WERI-Rb-1 (cell line): ENCODE measurements around the gene ZKSCAN1.

Experiments
- DNase-seq: peaks from one replicate; pipeline ENCODE4 v3.0.0-alpha.2; 2020
- H3K27ac ChIP-seq: fragments of 250-450 bp; sonication (Bioruptor Pico); 2 replicates; pipeline ENCODE4 v1.5.1; 2020; ENCODE audit warnings: mild to moderate bottlenecking, moderate library complexity
- H3K27me3 ChIP-seq: fragments of 250-450 bp; sonication (Bioruptor Pico); 2 replicates; pipeline ENCODE4 v1.5.1; 2021; ENCODE audit warnings: mild to moderate bottlenecking, low read depth, moderate library complexity; ENCODE audit not compliant: insufficient read depth, severe bottlenecking
- H3K36me3 ChIP-seq: fragments of 250-450 bp; sonication (Bioruptor Pico); 2 replicates; pipeline ENCODE4 v1.5.1; 2020; ENCODE audit warnings: mild to moderate bottlenecking, moderate library complexity
- H3K4me3 ChIP-seq: 2 replicates; pipeline ENCODE4 v1.5.1; 2011; ENCODE audit warnings: low read depth, mild to moderate bottlenecking, control low read depth, low read length
- H3K9me3 ChIP-seq: fragments of 250-450 bp; sonication (Bioruptor Pico); 2 replicates; pipeline ENCODE4 v1.5.1; 2021; ENCODE audit warnings: mild to moderate bottlenecking, moderate library complexity; ENCODE audit not compliant: severe bottlenecking
- CTCF ChIP-seq: IDR thresholded peaks from 2 replicates; pipeline ENCODE4 v1.5.1; 2011; ENCODE audit warnings: low read depth, mild to moderate bottlenecking, control low read depth, inconsistent platforms, low read length

Gene ZKSCAN1

GRCh38 chr7:100065452-100066186 is 50.2 kb downstream of the ZKSCAN1 start:
- Histone ChIP-seq H3K27me3 (no peaks in the 10 kb centered on the region), H3K36me3 (peaks cover 67% of the 10 kb centered on the region), H3K4me3 (no peak overlapping the region), H3K27ac (no peak overlapping the region), H3K9me3 (peaks cover 5% of the 10 kb centered on the region)
- DNase-seq = no peak
- TF ChIP-seq CTCF = no peak

- Histone ChIP-seq H3K27ac (no peak overlapping the region), H3K4me3 (no peak overlapping the region), H3K36me3 (peaks cover 70% of the 10 kb centered on the region), H3K27me3 (no peaks in the 10 kb centered on the region), H3K9me3 (peaks cover 18% of the 10 kb centered on the region)
- no peak for DNase-seq
- TF ChIP-seq CTCF = no peak
Measured at GRCh38 chr7:100066953-100067352, 51.6 kb downstream of the ZKSCAN1 start.

GRCh38 chr7:100069991-100070390 is 54.6 kb downstream of the ZKSCAN1 start:
- no peak for TF ChIP-seq CTCF
- Histone ChIP-seq H3K36me3 (peaks cover 89% of the 10 kb centered on the region), H3K27me3 (no peaks in the 10 kb centered on the region), H3K27ac (no peak overlapping the region), H3K9me3 (peaks cover 33% of the 10 kb centered on the region), H3K4me3 (no peak overlapping the region)
- no peak for DNase-seq

GRCh38 chr7:100071018-100071723 is 55.8 kb downstream of the ZKSCAN1 start:
- H3K36me3 ChIP-seq = peaks cover 90% of the 10 kb centered on the region
- H3K4me3 ChIP-seq = no peak overlapping the region
- no peak for TF ChIP-seq CTCF
- peaks cover 33% of the 10 kb centered on the region for H3K9me3 ChIP-seq
- H3K27me3 ChIP-seq = no peaks in the 10 kb centered on the region
- H3K27ac ChIP-seq = no peak overlapping the region
- no peak for DNase-seq

- H3K4me3 ChIP-seq = no peak overlapping the region
- peaks cover 33% of the 10 kb centered on the region for H3K9me3 ChIP-seq
- DNase-seq = no peak
- TF ChIP-seq CTCF = no peak
- H3K36me3 ChIP-seq = peaks cover 98% of the 10 kb centered on the region
- H3K27ac ChIP-seq = no peak overlapping the region
- H3K27me3 ChIP-seq = no peaks in the 10 kb centered on the region
Measured at GRCh38 chr7:100072462-100072861, 57.1 kb downstream of the ZKSCAN1 start.
